Posterior vena cava (tissue), 2 donors: ENCODE measurements around the gene ZNF33B. TPM values are rescaled to one million over a fixed set of nuclear protein-coding genes. Genes with fewer than 3 reads are reported as not detected.
"Not testable (repeated sequence)": the region's sequence is repeated elsewhere in the genome, so short reads cannot be mapped to it uniquely, and the experiment has no call there.

Source experiments
- DNase-seq: peaks from one replicate; pipeline ENCODE4 v3.0.0-alpha.2; 2020; ENCODE audit warnings: low spot score
- intact Hi-C, 2 donors: fragments of 100-400 bp; cut with DNase I; formaldehyde crosslinking; loops; one replicate each; pipeline versions ENCODE4 v1.14.1 to v1.14.2; 2022 to 2023
- long read RNA-seq, 2 donors: library from polyadenylated mRNA; unstranded; transcript quantifications; one replicate each; pipeline ENCODE4 v2.0.0, GENCODE V29; 2020 to 2021
- total RNA-seq, 2 donors: library from RNA; stranded (reverse); fragmentation: NEBNext Ultra II Directional; extraction: Animal tissue kit (Norgen Biotek cat#: 25700); gene quantifications; one replicate each; pipeline ENCODE4 v1.2.1, GENCODE V29; 2021
- donor health status: DM: yes; HTN: yes; CAD: no.
- donor health status: DM: yes; HTN: yes; CAD: no.

ZNF33B gene
- 10 to 100 TPM; 11.1 to 12.2 TPM for total RNA-seq
- long read RNA-seq, donor 1, partial matches to known transcripts, result 0 of 2 reads
- long read RNA-seq, donor 1, other reads (novel, unspliced or antisense), result 2 of 2 reads
- long read RNA-seq, donor 2, partial matches to known transcripts, result 0 of 5 reads
- long read RNA-seq, donor 2, other reads (novel, unspliced or antisense), result 3 of 5 reads

- peak; percentile 97 for DNase-seq
- intact Hi-C loops, result no loop called here
Measured at GRCh38 chr10:42638055-42638820, at the start of gene ZNF33B. Gene ZNF33B, minus strand, starts transcription at chr10:42638570. Its CDS starts 1,642 bp downstream, at chr10:42636928.

- intact Hi-C loops, result no loop called here
- no peak for DNase-seq
Measured at GRCh38 chr10:42684517-42684916, 46.1 kb upstream of the ZNF33B start.

- no peak for DNase-seq
- intact Hi-C loops, result no loop called here
Measured at GRCh38 chr10:42680267-42680666, 41.9 kb upstream of the ZNF33B start.

GRCh38 chr10:42665181-42665979 is 27.0 kb upstream of the ZNF33B start:
- DNase-seq, intact Hi-C loops: not testable (repeated sequence)

GRCh38 chr10:42654419-42654818 is 16.0 kb upstream of the ZNF33B start:
- DNase-seq, result no peak
- intact Hi-C loops, result no loop called here

GRCh38 chr10:42652858-42653257 is 14.5 kb upstream of the ZNF33B start:
- intact Hi-C loops, result no loop called here
- DNase-seq, result no peak

GRCh38 chr10:42650374-42650773 is 12.0 kb upstream of the ZNF33B start:
- intact Hi-C loops, result no loop called here
- DNase-seq, result no peak

- intact Hi-C loops, result no loop called here
- DNase-seq, result no peak
Measured at GRCh38 chr10:42648512-42648911, 10.1 kb upstream of the ZNF33B start.

- intact Hi-C loops, result no loop called here
Measured at GRCh38 chr10:42646687-42647640, 8.6 kb upstream of the ZNF33B start.

GRCh38 chr10:42646214-42646613 is 7.8 kb upstream of the ZNF33B start:
- DNase-seq, result no peak
- intact Hi-C loops, result no loop called here

More at GRCh38 chr10:42646687-42647640, 8.6 kb upstream of the ZNF33B start:
- no peak for DNase-seq

GRCh38 chr10:42645516-42645915 is 7.1 kb upstream of the ZNF33B start:
- intact Hi-C loops, result no loop called here
- DNase-seq, result no peak

GRCh38 chr10:42645103-42645502 is 6.7 kb upstream of the ZNF33B start:
- no peak for DNase-seq
- intact Hi-C loops, result no loop called here

- intact Hi-C loops, result no loop called here
- no peak for DNase-seq
Measured at GRCh38 chr10:42640610-42641229, 2.4 kb upstream of the ZNF33B start.

GRCh38 chr10:42638821-42639270 is 476 bp upstream of the ZNF33B start:
- DNase-seq, result no peak
- intact Hi-C loops, result no loop called here

GRCh38 chr10:42637648-42638054 is 719 bp downstream of the ZNF33B start:
- DNase-seq, result no peak
- intact Hi-C loops, result no loop called here

- DNase-seq, result no peak
- intact Hi-C loops, result no loop called here
Measured at GRCh38 chr10:42637142-42637541, 1.2 kb downstream of the ZNF33B start.

GRCh38 chr10:42635098-42635497 is 3.3 kb downstream of the ZNF33B start:
- DNase-seq, result no peak
- intact Hi-C loops, result no loop called here

GRCh38 chr10:42632564-42632963 is 5.8 kb downstream of the ZNF33B start:
- intact Hi-C loops, result no loop called here
- DNase-seq, result no peak
